Upper lobe of left lung (tissue), 6 donors: Measurements from ENCODE around the gene TMEM245. TPM values are rescaled to one million over a fixed set of nuclear protein-coding genes. Genes with fewer than 3 reads are reported as not detected.
A peak's percentile ranks its signal among the peaks of the same experiment; 100 is the strongest.

ENCODE experiments used
- ATAC-seq, 2 donors: fragments of 200-7000 bp; cut with Tn5 transposase; one replicate each; pipeline ENCODE4 v1.9.1; 2022; ENCODE audit warnings: mild to moderate bottlenecking in 2 of 2, moderate library complexity in 2 of 2; ENCODE audit not compliant: low FRiP score in 2 of 2
- DNase-seq, 2 donors: peaks; one replicate each; pipeline ENCODE4 v3.0.0-alpha.2; 2019 to 2020
- H3K27ac ChIP-seq, 4 donors: fragments of 200-600 bp; sonication (generic); one replicate each; pipeline ENCODE4 v1.5.1; 2016 to 2019
- H3K27me3 ChIP-seq, 4 donors: fragments of 200-600 bp; sonication (generic); one replicate each; pipeline ENCODE4 v1.5.1; 2017 to 2019
- H3K36me3 ChIP-seq, 4 donors: fragments of 200-600 bp; sonication (generic); one replicate each; pipeline ENCODE4 v1.5.1; 2016 to 2019
- H3K4me1 ChIP-seq, 4 donors: fragments of 200-600 bp; sonication (generic); one replicate each; pipeline ENCODE4 v1.5.1; 2018 to 2019
- H3K4me3 ChIP-seq, 4 donors: fragments of 200-600 bp; sonication (generic); one replicate each; pipeline ENCODE4 v1.5.1; 2017 to 2019; ENCODE audit warnings: mild to moderate bottlenecking in 2 of 4, moderate library complexity in 1 of 4
- H3K9me3 ChIP-seq, 4 donors: fragments of 200-600 bp; sonication (generic); one replicate each; pipeline ENCODE4 v1.5.1; 2018 to 2019
- CTCF ChIP-seq, 6 experiments: fragments of 450-650 bp in 4 of 6; fragments of 200-600 bp in 2 of 6; sonication (generic) in 2 of 6; IDR thresholded peaks; one replicate each; pipeline ENCODE4 v1.5.1; 2016 to 2019; ENCODE audit warnings: antibody characterized with exemption in 6 of 6
- EP300 ChIP-seq, 4 donors: sonication (generic); formaldehyde crosslinking; IDR thresholded peaks; one replicate each; pipeline ENCODE4 v1.5.1; 2017; ENCODE audit warnings: antibody characterized with exemption in 4 of 4, control low read depth in 2 of 4
- POLR2A ChIP-seq, 4 donors: fragments of 450-650 bp; IDR thresholded peaks; one replicate each; pipeline ENCODE4 v1.5.1; 2016 to 2017; ENCODE audit warnings: antibody characterized with exemption in 4 of 4, mild to moderate bottlenecking in 2 of 4
- POLR2AphosphoS5 ChIP-seq, 2 donors: sonication (generic); formaldehyde crosslinking; IDR thresholded peaks; one replicate each; pipeline ENCODE4 v1.5.1; 2017; ENCODE audit warnings: antibody characterized with exemption in 2 of 2
- WGBS, 2 donors: methylation state at CpG; one replicate each; pipeline ENCODE4 v1.1.5; 2017 to 2018; 5-methylcytosine and 5-hydroxymethylcytosine counted together
- total RNA-seq, 6 donors: library from RNA; depleted of rRNA in 4 of 6; stranded (reverse); fragments of >200 nt in 4 of 6; gene quantifications; one replicate each; pipeline versions ENCODE4 v1.1.0 to v1.2.1, GENCODE V29; 2016 to 2021
- donor health status: DM: no; HTN: no; CAD: no; lungs with moderate emphysema.
- donor health status: DM: no; HTN: yes; CAD: no; lungs with severe emphysema.

TMEM245 gene
- total RNA-seq, 6 donors from 2014 or later, result 54.5 to 203 (median 88.7) TPM

- peaks cover 0 to 6% (median 0%) of the 10 kb centered on the region in 4 donors for H3K4me1 ChIP-seq
- ATAC-seq (no peak), DNase-seq (no peak)
- no peaks in the 10 kb centered on the region for H3K27me3 ChIP-seq
- H3K36me3 ChIP-seq, result peaks cover 3 to 77% (median 24%) of the 10 kb centered on the region in 4 donors
- H3K4me3 ChIP-seq, result no peak overlapping the region
- H3K9me3 ChIP-seq, result no peaks in the 10 kb centered on the region
- TF ChIP-seq POLR2A (IDR thresholded peaks at IDR 0.05) (no peak), POLR2AphosphoS5 (IDR thresholded peaks at IDR 0.05) (no peak), EP300 (IDR thresholded peaks at IDR 0.05) (no peak), CTCF (IDR thresholded peaks at IDR 0.05) (no peak)
- no peak overlapping the region for H3K27ac ChIP-seq
Observed at GRCh38 chr9:109085510-109085909, 34.2 kb downstream of the TMEM245 start.

GRCh38 chr9:109083813-109084405 lies 35.8 kb downstream of the TMEM245 start:
- ATAC-seq (peak in 1 of 2 donors; percentile 43), DNase-seq (peak in 1 of 2 donors; percentile 41)
- H3K27ac ChIP-seq, result no peak overlapping the region
- H3K9me3 ChIP-seq, result no peaks in the 10 kb centered on the region
- peaks cover 0 to 6% (median 0%) of the 10 kb centered on the region in 4 donors for H3K4me1 ChIP-seq
- H3K4me3 ChIP-seq, result no peak overlapping the region
- no peaks in the 10 kb centered on the region for H3K27me3 ChIP-seq
- WGBS, 2 donors, result 81 to 85% methylated on average over 4 of the region's 4 CpGs
- TF ChIP-seq POLR2AphosphoS5 (IDR thresholded peaks at IDR 0.05) (no peak), CTCF (IDR thresholded peaks at IDR 0.05) (no peak), POLR2A (IDR thresholded peaks at IDR 0.05) (no peak), EP300 (IDR thresholded peaks at IDR 0.05) (no peak)
- peaks cover under 1 to 78% (median 17%) of the 10 kb centered on the region in 4 donors for H3K36me3 ChIP-seq

GRCh38 chr9:109083141-109083540 lies 36.6 kb downstream of the TMEM245 start:
- Histone ChIP-seq H3K27ac (no peak overlapping the region), H3K36me3 (peaks cover 3 to 78% (median 19%) of the 10 kb centered on the region in 4 donors), H3K4me1 (peaks cover 0 to 3% (median 0%) of the 10 kb centered on the region in 4 donors), H3K27me3 (no peaks in the 10 kb centered on the region), H3K9me3 (no peaks in the 10 kb centered on the region), H3K4me3 (no peak overlapping the region)
- no peak for DNase-seq
- TF ChIP-seq CTCF (IDR thresholded peaks at IDR 0.05) (no peak), POLR2AphosphoS5 (IDR thresholded peaks at IDR 0.05) (no peak), EP300 (IDR thresholded peaks at IDR 0.05) (no peak)
- ATAC-seq, result no peak
- 82 to 87% methylated on average over 7 of the region's 7 CpGs for WGBS, 2 donors

- no peak overlapping the region for H3K4me3 ChIP-seq
- H3K9me3 ChIP-seq, result no peaks in the 10 kb centered on the region
- no peak overlapping the region for H3K27ac ChIP-seq
- no peaks in the 10 kb centered on the region for H3K27me3 ChIP-seq
- 63 to 67% methylated on average over 2 of the region's 2 CpGs for WGBS, 2 donors
- DNase-seq, result no peak
- TF ChIP-seq POLR2A (IDR thresholded peaks at IDR 0.05), result no peak
- no peak for TF ChIP-seq POLR2AphosphoS5 (IDR thresholded peaks at IDR 0.05)
- TF ChIP-seq CTCF (IDR thresholded peaks at IDR 0.05), result no peak
- no peak for TF ChIP-seq EP300 (IDR thresholded peaks at IDR 0.05)
- no peaks in the 10 kb centered on the region for H3K4me1 ChIP-seq
- H3K36me3 ChIP-seq, result peaks cover 3 to 75% (median 19%) of the 10 kb centered on the region in 4 donors
- ATAC-seq, result no peak
Observed at GRCh38 chr9:109082091-109082620, 37.6 kb downstream of the TMEM245 start.
